HCT116 (cell line): ENCODE data around the gene EHF. TPM values are rescaled to one million over a fixed set of nuclear protein-coding genes. Genes with fewer than 3 reads are reported as not detected.
A peak's percentile ranks its signal among the peaks of the same experiment; 100 is the strongest.

Source experiments
- ATAC-seq: fragments of 200-7000 bp; cut with Tn5 transposase; 2 replicates; pipeline ENCODE4 v1.9.1; 2020; ENCODE audit warnings: mild to moderate bottlenecking, moderate library complexity
- BruUV-seq: library from RNA; stranded (reverse); fragments of 400-500 nt; replicated peaks from 2 replicates; lab custom pipeline; 2021; lab: Mats Ljungman, UMichigan
- CTCF ChIA-PET: fragments of 300-600 bp; sonication (Branson Sonifier 250); formaldehyde crosslinking; loops from one replicate; lab custom pipeline; 2021; ENCODE audit warnings: antibody characterized with exemption; lab: Charles Lee
- POLR2A ChIA-PET: fragments of 300-600, 350-600 bp; sonication (Branson Sonifier 250); formaldehyde crosslinking; loops from one replicate; lab custom pipeline; 2021; ENCODE audit warnings: antibody characterized with exemption; lab: Charles Lee
- RAD21 ChIA-PET, 2 experiments: fragments of 300-600 bp; sonication (Branson Sonifier 250); formaldehyde crosslinking; loops; one replicate each; lab custom pipeline; 2023; ENCODE audit warnings: low total read pairs in 2 of 2; ENCODE audit not compliant: uncharacterized antibody in 2 of 2, unreplicated experiment in 2 of 2, low non-redundant PET in 1 of 2; lab: Charles Lee
- DNase-seq: peaks from one replicate; pipeline ENCODE4 v3.0.0-alpha.2; 2010; ENCODE audit warnings: low read depth, low spot score
- H2AFZ ChIP-seq: fragments of 200-600 bp; shearing (Covaris generic), sonication (generic); 2 replicates; pipeline ENCODE4 v1.6.1; 2017; ENCODE audit warnings: low read depth, mixed run types, mixed read lengths, antibody characterized with exemption, low read length; ENCODE audit not compliant: poor library complexity, severe bottlenecking
- H3K27ac ChIP-seq: 2 replicates; pipeline ENCODE4 v1.5.1; 2012; ENCODE audit warnings: low read depth, low read length
- H3K27me3 ChIP-seq: fragments of 200-600 bp; sonication (generic); 2 replicates; pipeline ENCODE4 v1.6.1; 2016; ENCODE audit warnings: mixed run types, low read length, mixed read lengths; ENCODE audit not compliant: insufficient read depth
- H3K36me3 ChIP-seq, 2 experiments: fragments of 200-500 bp in 1 of 2; fragments of 200-600 bp in 1 of 2; sonication (Bioruptor generic) in 1 of 2; sonication (generic) in 1 of 2; 2 replicates each; pipeline versions ENCODE4 v1.5.1 to v1.6.1; 2014 to 2016; ENCODE audit warnings: low read length in 2 of 2, inconsistent platforms in 1 of 2, mixed read lengths in 1 of 2, mixed run types in 1 of 2; ENCODE audit not compliant: insufficient read depth in 2 of 2, control insufficient read depth in 1 of 2
- H3K4me1 ChIP-seq, 2 experiments: fragments of 200-600 bp in 1 of 2; sonication (generic) in 1 of 2; 2 replicates each; pipeline versions ENCODE4 v1.5.1 to v1.6.1; 2012 to 2017; ENCODE audit warnings: low read length in 2 of 2, inconsistent platforms in 1 of 2, mild to moderate bottlenecking in 1 of 2, mixed read lengths in 1 of 2, mixed run types in 1 of 2, moderate library complexity in 1 of 2; ENCODE audit not compliant: insufficient read depth in 2 of 2, control insufficient read depth in 1 of 2
- H3K4me2 ChIP-seq: fragments of 200-600 bp; sonication (generic); 2 replicates; pipeline ENCODE4 v1.6.1; 2017; ENCODE audit warnings: mixed run types, low read length, mixed read lengths
- H3K4me3 ChIP-seq, 2 experiments: fragments of 200-600 bp in 1 of 2; sonication (generic) in 1 of 2; replicated peaks in 1 of 2; 2 replicates each; pipeline ENCODE4 v1.5.1; 2011 to 2016; ENCODE audit warnings: low read length in 2 of 2, control low read depth in 1 of 2, low read depth in 1 of 2, mild to moderate bottlenecking in 1 of 2, mixed read lengths in 1 of 2, mixed run types in 1 of 2
- H3K79me2 ChIP-seq: fragments of 200-600 bp; sonication (generic); 2 replicates; pipeline ENCODE4 v1.6.1; 2017; ENCODE audit warnings: mild to moderate bottlenecking, mixed run types, low read length, moderate library complexity, mixed read lengths; ENCODE audit not compliant: insufficient read depth
- H3K9ac ChIP-seq: fragments of 200-600 bp; sonication (generic); 2 replicates; pipeline ENCODE4 v1.6.1; 2016; ENCODE audit warnings: low read length, mixed read lengths
- H3K9me2 ChIP-seq: fragments of 200-600 bp; sonication (generic), shearing (Covaris generic); 2 replicates; pipeline ENCODE4 v1.6.1; 2017; ENCODE audit warnings: mixed run types, mild to moderate bottlenecking, moderate library complexity; ENCODE audit not compliant: insufficient read depth
- H3K9me3 ChIP-seq, 2 experiments: fragments of 200-500 bp in 1 of 2; fragments of 200-600 bp in 1 of 2; sonication (Bioruptor generic) in 1 of 2; sonication (generic) in 1 of 2; 2 replicates each; pipeline ENCODE4 v1.6.1; 2014 to 2017; ENCODE audit warnings: low read length in 2 of 2, mixed read lengths in 2 of 2, inconsistent platforms in 1 of 2, low read depth in 1 of 2, mild to moderate bottlenecking in 1 of 2, mixed run types in 1 of 2, moderate library complexity in 1 of 2; ENCODE audit not compliant: control insufficient read depth in 1 of 2, insufficient read depth in 1 of 2
- H4K20me1 ChIP-seq: fragments of 200-600 bp; sonication (generic), shearing (Covaris generic); 2 replicates; pipeline ENCODE4 v1.6.1; 2017; ENCODE audit warnings: mixed run types, mild to moderate bottlenecking, moderate library complexity; ENCODE audit not compliant: insufficient read depth
- ATF3 ChIP-seq: IDR thresholded peaks from 2 replicates; pipeline ENCODE4 v1.6.1; 2012
- CBX3 ChIP-seq: IDR thresholded peaks from 2 replicates; pipeline ENCODE4 v1.6.1; 2012; ENCODE audit warnings: low read depth
- CEBPB ChIP-seq: IDR thresholded peaks from 2 replicates; pipeline ENCODE4 v1.6.1; 2012; ENCODE audit warnings: low read depth
- FOSL1 ChIP-seq: IDR thresholded peaks from 2 replicates; pipeline ENCODE4 v1.6.1; 2012; ENCODE audit warnings: low read depth
- JUND ChIP-seq: IDR thresholded peaks from 2 replicates; pipeline ENCODE4 v1.6.1; 2012
- MAX ChIP-seq: IDR thresholded peaks from 2 replicates; pipeline ENCODE4 v1.6.1; 2012
- POLR2A ChIP-seq: IDR thresholded peaks from 2 replicates; pipeline ENCODE4 v1.7.0; 2011; ENCODE audit warnings: borderline replicate concordance; ENCODE audit not compliant: insufficient read depth, insufficient read length; ENCODE audit errors: extremely low read depth
- REST ChIP-seq: IDR thresholded peaks from 2 replicates; pipeline ENCODE4 v1.6.1; 2012; ENCODE audit warnings: low read depth
- SIN3A ChIP-seq: IDR thresholded peaks from 2 replicates; pipeline ENCODE4 v1.6.1; 2012; ENCODE audit warnings: low read depth
- SP1 ChIP-seq: IDR thresholded peaks from 2 replicates; pipeline ENCODE4 v1.6.1; 2012; ENCODE audit warnings: low read depth
- TCF7L2 ChIP-seq: IDR thresholded peaks from 2 replicates; pipeline ENCODE4 v1.7.0; 2011; ENCODE audit warnings: borderline replicate concordance, inconsistent platforms; ENCODE audit not compliant: insufficient read depth, insufficient read length; ENCODE audit errors: extremely low read depth
- YY1 ChIP-seq: IDR thresholded peaks from 2 replicates; pipeline ENCODE4 v1.6.1; 2011; ENCODE audit warnings: low read length, low read depth, moderate library complexity, mild to moderate bottlenecking; ENCODE audit not compliant: insufficient replicate concordance; ENCODE audit errors: extremely low read depth
- ZFX ChIP-seq: fragments of 450-650 bp; IDR thresholded peaks from 2 replicates; pipeline ENCODE4 v1.6.1; 2017
- intact Hi-C: fragments of 100-400 bp; cut with micrococcal nuclease; formaldehyde crosslinking; loops from 2 replicates; pipeline ENCODE4 v1.10.0; 2022
- total RNA-seq: library from RNA; stranded (reverse); gene quantifications from one replicate; pipeline ENCODE4 v1.2.1, GENCODE V29; 2021; ENCODE audit not compliant: unreplicated experiment

The EHF gene
- total RNA-seq, 1 experiment from 2014 or later = 51.5 TPM

- no peak for DNase-seq
- Histone ChIP-seq H3K79me2 (peaks cover 97% of the 10 kb centered on the region), H3K27me3 (no peaks in the 10 kb centered on the region), H3K4me1 (peaks cover 20 to 97% of the 10 kb centered on the region in 2 experiments), H3K9me2 (no peaks in the 10 kb centered on the region), H3K4me3 (no peak overlapping the region), H3K27ac (no peak overlapping the region), H3K4me2 (peak overlapping the region; percentile 23), H2AFZ (no peak overlapping the region), H3K9me3 (no peaks in the 10 kb centered on the region), H3K36me3 (no peaks in the 10 kb centered on the region), H4K20me1 (no peaks in the 10 kb centered on the region), H3K9ac (peak overlapping the region; percentile 19)
- POLR2A ChIA-PET = interaction anchor here (1.3 kb wide), 1 partner anchor 20 kb away, joined by 3 read pairs; no protein-coding TSS in a partner anchor
- ATAC-seq = no peak
- no TSS peak for BruUV-seq
- intact Hi-C loops = no loop called here
- CTCF ChIA-PET = no interaction called here
- TF ChIP-seq SP1 = peak; percentile 15; the same call in 1 of the 2 replicates
- TF ChIP-seq POLR2A = no peak
- TF ChIP-seq FOSL1 = peak; percentile 15; the same call in 1 of the 2 replicates
- no peak for TF ChIP-seq CBX3
- RAD21 ChIA-PET = no interaction called here
Measured at GRCh38 chr11:34629711-34630110, 8.8 kb downstream of the EHF start.

- CTCF ChIA-PET = no interaction called here
- DNase-seq = no peak
Measured at GRCh38 chr11:34630544-34630943, 9.7 kb downstream of the EHF start.

More at GRCh38 chr11:34630544-34630943, 9.7 kb downstream of the EHF start:
- TF ChIP-seq FOSL1 (no peak), REST (no peak), CEBPB (no peak), ZFX (no peak), MAX (no peak), TCF7L2 (no peak), YY1 (no peak), SIN3A (no peak), JUND (no peak), ATF3 (no peak)
- Histone ChIP-seq H3K36me3 (no peaks in the 10 kb centered on the region), H4K20me1 (no peaks in the 10 kb centered on the region), H3K27me3 (no peaks in the 10 kb centered on the region), H2AFZ (no peak overlapping the region), H3K79me2 (peaks cover 97% of the 10 kb centered on the region), H3K4me1 (peaks cover 20 to 97% of the 10 kb centered on the region in 2 experiments), H3K9ac (peak overlapping the region; percentile 19), H3K4me3 (no peak overlapping the region), H3K9me2 (no peaks in the 10 kb centered on the region), H3K27ac (peak overlapping the region; percentile 52; the same call in 1 of the 2 replicates), H3K4me2 (peak overlapping the region; percentile 23), H3K9me3 (no peaks in the 10 kb centered on the region)
- ChIA-PET RAD21 (no interaction called here), POLR2A (no interaction called here)
- BruUV-seq = no TSS peak
- no peak for ATAC-seq
- intact Hi-C loops = no loop called here
